CD4-positive, alpha-beta memory T cell (primary cell): ENCODE results near the gene IFI27L1. TPM values are rescaled to one million over a fixed set of nuclear protein-coding genes. Genes with fewer than 3 reads are reported as not detected.

Source experiments
- CTCF ChIA-PET: fragments of 350-600 bp; sonication (Branson Sonifier 250); formaldehyde crosslinking; loops from one replicate; lab custom pipeline; 2021; ENCODE audit warnings: inconsistent platforms; ENCODE audit not compliant: partially characterized antibody; lab: Charles Lee
- POLR2A ChIA-PET: fragments of 350-600 bp; sonication (Branson Sonifier 250); formaldehyde crosslinking; loops from one replicate; lab custom pipeline; 2021; ENCODE audit not compliant: partially characterized antibody; lab: Charles Lee
- DNase-seq, 5 donors: peaks; one replicate each; pipeline versions ENCODE4 v3.0.0 to v3.0.0-alpha.2; 2020 to 2022; ENCODE audit warnings: mixed read lengths in 1 of 5
- H3K27ac ChIP-seq: one replicate; pipeline ENCODE4 v1.7.0; 2013; ENCODE audit warnings: low read depth, low read length
- H3K27me3 ChIP-seq: 2 replicates; pipeline ENCODE4 v1.7.0; 2013; ENCODE audit warnings: mild to moderate bottlenecking, low read length, moderate library complexity; ENCODE audit not compliant: insufficient read depth
- H3K36me3 ChIP-seq: 2 replicates; pipeline ENCODE4 v1.7.0; 2013; ENCODE audit warnings: mild to moderate bottlenecking, low read length, moderate library complexity; ENCODE audit not compliant: insufficient read depth
- H3K4me1 ChIP-seq: 2 replicates; pipeline ENCODE4 v1.7.0; 2013; ENCODE audit warnings: mild to moderate bottlenecking, low read length, moderate library complexity; ENCODE audit not compliant: insufficient read depth
- H3K4me3 ChIP-seq, 2 donors: one replicate each; pipeline ENCODE4 v1.7.0; 2013; ENCODE audit warnings: low read length in 2 of 2, mild to moderate bottlenecking in 1 of 2
- H3K9me3 ChIP-seq, 2 donors: one replicate each; pipeline ENCODE4 v1.7.0; 2013; ENCODE audit warnings: low read length in 2 of 2, control low read depth in 1 of 2; ENCODE audit not compliant: control insufficient read depth in 1 of 2
- H3K27ac Mint-ChIP-seq, 7 donors: one replicate each; pipeline ENCODE4 v1.8.0; 2020 to 2021; ENCODE audit warnings: mixed read lengths in 7 of 7, mild to moderate bottlenecking in 6 of 7, inconsistent platforms in 3 of 7, moderate library complexity in 3 of 7
- H3K27me3 Mint-ChIP-seq, 2 donors: one replicate each; pipeline ENCODE4 v1.8.0; 2020 to 2021; ENCODE audit warnings: mixed read lengths in 2 of 2
- H3K36me3 Mint-ChIP-seq, 2 donors: one replicate each; pipeline ENCODE4 v1.8.0; 2020 to 2021; ENCODE audit warnings: mixed read lengths in 2 of 2, inconsistent platforms in 1 of 2, mild to moderate bottlenecking in 1 of 2
- H3K4me1 Mint-ChIP-seq, 4 donors: one replicate each; pipeline ENCODE4 v1.8.0; 2020 to 2021; ENCODE audit warnings: mixed read lengths in 4 of 4, mild to moderate bottlenecking in 1 of 4
- H3K4me3 Mint-ChIP-seq, 8 donors: one replicate each; pipeline ENCODE4 v1.8.0; 2020 to 2021; ENCODE audit warnings: mixed read lengths in 8 of 8, mild to moderate bottlenecking in 7 of 8, moderate library complexity in 6 of 8, inconsistent platforms in 3 of 8
- H3K9me3 Mint-ChIP-seq, 8 donors: one replicate each; pipeline ENCODE4 v1.8.0; 2020 to 2021; ENCODE audit warnings: mixed read lengths in 8 of 8, mild to moderate bottlenecking in 5 of 8, inconsistent platforms in 3 of 8, moderate library complexity in 1 of 8
- intact Hi-C: fragments of 100-400 bp; cut with micrococcal nuclease; formaldehyde crosslinking; loops from one replicate; pipeline ENCODE4 v1.15.1; 2023
- polyA plus RNA-seq, 2 donors: library from polyadenylated mRNA; unstranded; fragments of 300-500 nt; fragmentation: Illumina TruSeq; gene quantifications; one replicate each; pipeline ENCODE4 v1.2.3, GENCODE V29; 2021
- total RNA-seq, 2 experiments: library from RNA; stranded (reverse); gene quantifications; one replicate each; pipeline ENCODE4 v1.2.3, GENCODE V29; 2021

Gene IFI27L1
- total and polyA plus RNA-seq, 4 experiments from 2014 or later, result 6.3 to 8.5 (median 7.7) TPM

GRCh38 chr14:94102768-94103482 is 21.8 kb downstream of the IFI27L1 start:
- intact Hi-C loops, result no loop called here
- Histone ChIP-seq H3K27ac (no peak overlapping the region), H3K4me3 (no peak overlapping the region), H3K36me3 (no peaks in the 10 kb centered on the region), H3K27me3 (no peaks in the 10 kb centered on the region), H3K9me3 (no peaks in the 10 kb centered on the region), H3K4me1 (no peaks in the 10 kb centered on the region)
- H3K27me3 Mint-ChIP-seq, result no peaks in the 10 kb centered on the region
- DNase-seq, result no peak
- no peak overlapping the region for H3K4me3 Mint-ChIP-seq
- POLR2A ChIA-PET, result no interaction called here
- H3K27ac Mint-ChIP-seq, result peak overlapping the region in 1 of 7 donors; percentile 7
- H3K9me3 Mint-ChIP-seq, result no peaks in the 10 kb centered on the region
- no peaks in the 10 kb centered on the region for H3K36me3 Mint-ChIP-seq
- H3K4me1 Mint-ChIP-seq, result no peaks in the 10 kb centered on the region
- CTCF ChIA-PET, result interaction anchor here (1.2 to 1.5 kb wide), 2 partner anchors 8 to 65 kb away, joined by 3 read pairs; no protein-coding TSS in a partner anchor

- Mint-ChIP-seq H3K36me3 (no peaks in the 10 kb centered on the region), H3K27me3 (no peaks in the 10 kb centered on the region), H3K4me3 (no peak overlapping the region), H3K27ac (no peak overlapping the region), H3K4me1 (no peaks in the 10 kb centered on the region), H3K9me3 (no peaks in the 10 kb centered on the region)
- Histone ChIP-seq H3K36me3 (no peaks in the 10 kb centered on the region), H3K27me3 (no peaks in the 10 kb centered on the region), H3K4me3 (no peak overlapping the region), H3K9me3 (no peaks in the 10 kb centered on the region), H3K4me1 (no peaks in the 10 kb centered on the region), H3K27ac (no peak overlapping the region)
- no peak for DNase-seq
- intact Hi-C loops, result loop anchor here (2.0 kb wide), 1 partner anchor 45 kb away; no protein-coding TSS in a partner anchor
- CTCF ChIA-PET, result interaction anchor here (1.2 to 1.5 kb wide), 2 partner anchors 9 to 65 kb away, joined by 3 read pairs; no protein-coding TSS in a partner anchor
- POLR2A ChIA-PET, result no interaction called here
Measured at GRCh38 chr14:94103554-94104150, 22.5 kb downstream of the IFI27L1 start.

GRCh38 chr14:94104731-94105130 is 23.6 kb downstream of the IFI27L1 start:
- no peaks in the 10 kb centered on the region for H3K27me3 Mint-ChIP-seq
- Histone ChIP-seq H3K27me3 (no peaks in the 10 kb centered on the region), H3K4me1 (no peaks in the 10 kb centered on the region), H3K4me3 (no peak overlapping the region), H3K9me3 (no peaks in the 10 kb centered on the region), H3K36me3 (no peaks in the 10 kb centered on the region), H3K27ac (no peak overlapping the region)
- POLR2A ChIA-PET, result no interaction called here
- no peak for DNase-seq
- H3K36me3 Mint-ChIP-seq, result no peaks in the 10 kb centered on the region
- no peak overlapping the region for H3K4me3 Mint-ChIP-seq
- intact Hi-C loops, result loop anchor here (2.0 kb wide), 1 partner anchor 46 kb away; no protein-coding TSS in a partner anchor
- no peaks in the 10 kb centered on the region for H3K4me1 Mint-ChIP-seq
- H3K9me3 Mint-ChIP-seq, result no peaks in the 10 kb centered on the region
- CTCF ChIA-PET, result no interaction called here
- no peak overlapping the region for H3K27ac Mint-ChIP-seq

GRCh38 chr14:94109915-94110250 is 28.8 kb downstream of the IFI27L1 start:
- no peak for DNase-seq
- H3K27ac ChIP-seq, result no peak overlapping the region
- CTCF ChIA-PET, result no interaction called here
- no peaks in the 10 kb centered on the region for H3K9me3 ChIP-seq
- no peak overlapping the region for H3K4me3 ChIP-seq
- H3K9me3 Mint-ChIP-seq, result no peaks in the 10 kb centered on the region
- H3K4me1 ChIP-seq, result no peaks in the 10 kb centered on the region
- H3K27me3 ChIP-seq, result no peaks in the 10 kb centered on the region
- no peaks in the 10 kb centered on the region for H3K4me1 Mint-ChIP-seq
- H3K27ac Mint-ChIP-seq, result no peak overlapping the region
- POLR2A ChIA-PET, result no interaction called here
- H3K36me3 Mint-ChIP-seq, result no peaks in the 10 kb centered on the region
- H3K4me3 Mint-ChIP-seq, result no peak overlapping the region
- peaks cover 0 to 9% of the 10 kb centered on the region in 2 donors for H3K27me3 Mint-ChIP-seq
- no peaks in the 10 kb centered on the region for H3K36me3 ChIP-seq
- intact Hi-C loops, result no loop called here

- no peaks in the 10 kb centered on the region for H3K36me3 ChIP-seq
- no peaks in the 10 kb centered on the region for H3K9me3 ChIP-seq
- ChIA-PET CTCF (interaction anchor here (1.8 kb wide), 1 partner anchor 26 kb away, joined by 5 read pairs; no protein-coding TSS in a partner anchor), POLR2A (no interaction called here)
- peak within 1 kb of the TSS in 3 of 8 donors; percentile 12 to 32 (median 17) for H3K4me3 Mint-ChIP-seq
- H3K4me1 Mint-ChIP-seq, result no peaks in the 10 kb centered on the region
- no peak within 1 kb of the TSS for H3K27ac ChIP-seq
- no peak within 1 kb of the TSS for H3K4me3 ChIP-seq
- intact Hi-C loops, result no loop called here
- H3K27me3 ChIP-seq, result no peaks in the 10 kb centered on the region
- no peaks in the 10 kb centered on the region for H3K9me3 Mint-ChIP-seq
- DNase-seq, result no peak
- peaks cover 0 to 9% of the 10 kb centered on the region in 2 donors for H3K27me3 Mint-ChIP-seq
- H3K4me1 ChIP-seq, result no peaks in the 10 kb centered on the region
- H3K36me3 Mint-ChIP-seq, result no peaks in the 10 kb centered on the region
- H3K27ac Mint-ChIP-seq, result peak within 1 kb of the TSS in 2 of 7 donors; percentile 23 to 36
Measured at GRCh38 chr14:94110552-94111181, 29.6 kb downstream of the IFI27L1 start, which contains the start of gene IFI27. IFI27 (plus strand) TSS chr14:94110736.

- POLR2A ChIA-PET, result interaction anchor here (1.3 kb wide), 1 partner anchor 10 kb away, joined by 3 read pairs; no protein-coding TSS in a partner anchor
- intact Hi-C loops, result no loop called here
- Histone ChIP-seq H3K4me1 (no peaks in the 10 kb centered on the region), H3K27ac (no peak overlapping the region), H3K27me3 (no peaks in the 10 kb centered on the region), H3K36me3 (no peaks in the 10 kb centered on the region), H3K9me3 (no peaks in the 10 kb centered on the region), H3K4me3 (no peak overlapping the region)
- no peak for DNase-seq
- peaks cover 0 to 11% of the 10 kb centered on the region in 2 donors for H3K27me3 Mint-ChIP-seq
- H3K4me1 Mint-ChIP-seq, result no peaks in the 10 kb centered on the region
- H3K36me3 Mint-ChIP-seq, result no peaks in the 10 kb centered on the region
- H3K27ac Mint-ChIP-seq, result peak overlapping the region in 1 of 7 donors; percentile 26
- CTCF ChIA-PET, result interaction anchor here (1.8 kb wide), 1 partner anchor 25 kb away, joined by 5 read pairs; no protein-coding TSS in a partner anchor
- no peaks in the 10 kb centered on the region for H3K9me3 Mint-ChIP-seq
- H3K4me3 Mint-ChIP-seq, result no peak overlapping the region
Measured at GRCh38 chr14:94111276-94112095, 30.4 kb downstream of the IFI27L1 start.
